Osteoblast (primary cell): ENCODE measurements around the gene TCERG1L. TPM values are rescaled to one million over a fixed set of nuclear protein-coding genes. Genes with fewer than 3 reads are reported as not detected.

Source experiments
- DNase-seq: peaks from one replicate; pipeline ENCODE4 v3.0.0; 2011; ENCODE audit warnings: low spot score, mixed read lengths; ENCODE audit not compliant: insufficient read length; ENCODE audit errors: missing footprints
- H2AFZ ChIP-seq: 2 replicates; pipeline ENCODE4 v1.6.0; 2011; ENCODE audit warnings: mild to moderate bottlenecking, low read length
- H3K27ac ChIP-seq: 2 replicates; pipeline ENCODE4 v1.5.1; 2011; ENCODE audit warnings: mild to moderate bottlenecking, low read depth, low read length, moderate library complexity
- H3K27me3 ChIP-seq: 2 replicates; pipeline ENCODE4 v1.6.0; 2012; ENCODE audit warnings: mild to moderate bottlenecking, control low read depth, inconsistent platforms, low read length, moderate library complexity; ENCODE audit not compliant: insufficient read depth
- H3K36me3 ChIP-seq: 2 replicates; pipeline ENCODE4 v1.5.1; 2011; ENCODE audit warnings: mild to moderate bottlenecking, low read length, control low read depth, moderate library complexity; ENCODE audit not compliant: insufficient read depth
- H3K4me1 ChIP-seq: 2 replicates; pipeline ENCODE4 v1.5.1; 2011; ENCODE audit warnings: mild to moderate bottlenecking, low read length, control low read depth, moderate library complexity; ENCODE audit not compliant: insufficient read depth
- H3K4me2 ChIP-seq: 2 replicates; pipeline ENCODE4 v1.6.0; 2011; ENCODE audit warnings: mild to moderate bottlenecking, low read length; ENCODE audit not compliant: insufficient read depth
- H3K4me3 ChIP-seq: fragments of 200-600 bp; sonication (generic); 3 replicates; pipeline ENCODE4 v1.5.1; 2012; ENCODE audit warnings: mild to moderate bottlenecking, low read length, inconsistent platforms; ENCODE audit not compliant: insufficient read depth
- H3K79me2 ChIP-seq: 2 replicates; pipeline ENCODE4 v1.6.0; 2012; ENCODE audit warnings: mild to moderate bottlenecking, low read length, control low read depth, inconsistent platforms; ENCODE audit not compliant: insufficient read depth
- H3K9me3 ChIP-seq: 2 replicates; pipeline ENCODE4 v1.5.1; 2011; ENCODE audit warnings: low read depth, low read length, control low read depth
- H4K20me1 ChIP-seq: 2 replicates; pipeline ENCODE4 v1.6.0; 2012; ENCODE audit warnings: mild to moderate bottlenecking, low read length, control low read depth; ENCODE audit not compliant: insufficient read depth
- CTCF ChIP-seq: IDR thresholded peaks from 2 replicates; pipeline ENCODE4 v1.5.1; 2011; ENCODE audit warnings: mild to moderate bottlenecking, low read depth, low read length, moderate library complexity; ENCODE audit errors: extremely low read depth
- total RNA-seq: library from RNA; depleted of rRNA; stranded (reverse); fragments of >200 nt; gene quantifications from 2 replicates; pipeline ENCODE4 v1.2.3, GENCODE V29; 2012

The TCERG1L gene
- total RNA-seq, 1 donor = under 0.01 TPM

- no peak overlapping the region for H3K4me2 ChIP-seq
- no peak overlapping the region for H3K4me3 ChIP-seq
- no peaks in the 10 kb centered on the region for H3K27me3 ChIP-seq
- H3K9me3 ChIP-seq = no peaks in the 10 kb centered on the region
- H4K20me1 ChIP-seq = no peaks in the 10 kb centered on the region
- no peak overlapping the region for H3K27ac ChIP-seq
- H3K4me1 ChIP-seq = no peaks in the 10 kb centered on the region
- no peaks in the 10 kb centered on the region for H3K36me3 ChIP-seq
- no peaks in the 10 kb centered on the region for H3K79me2 ChIP-seq
- peak; percentile 43 for DNase-seq
- H2AFZ ChIP-seq = no peak overlapping the region
- TF ChIP-seq CTCF = no peak
Measured at GRCh38 chr10:131084791-131085090, 226.8 kb downstream of the TCERG1L start.

- Histone ChIP-seq H4K20me1 (no peaks in the 10 kb centered on the region), H3K4me3 (no peak overlapping the region), H2AFZ (no peak overlapping the region), H3K4me1 (no peaks in the 10 kb centered on the region), H3K36me3 (no peaks in the 10 kb centered on the region), H3K4me2 (no peak overlapping the region), H3K27me3 (no peaks in the 10 kb centered on the region), H3K27ac (no peak overlapping the region), H3K9me3 (no peaks in the 10 kb centered on the region), H3K79me2 (no peaks in the 10 kb centered on the region)
- DNase-seq = peak; percentile 56
- TF ChIP-seq CTCF = no peak
Measured at GRCh38 chr10:131083915-131084790, 227.4 kb downstream of the TCERG1L start.

GRCh38 chr10:131082991-131083481, 228.5 kb downstream of the TCERG1L start:
- H3K27ac ChIP-seq = no peak overlapping the region
- H3K4me3 ChIP-seq = no peak overlapping the region
- TF ChIP-seq CTCF = no peak
- H3K4me1 ChIP-seq = no peaks in the 10 kb centered on the region
- H3K27me3 ChIP-seq = no peaks in the 10 kb centered on the region
- no peaks in the 10 kb centered on the region for H3K36me3 ChIP-seq
- no peaks in the 10 kb centered on the region for H3K9me3 ChIP-seq
- no peak for DNase-seq
- no peaks in the 10 kb centered on the region for H4K20me1 ChIP-seq
- H3K4me2 ChIP-seq = no peak overlapping the region
- no peaks in the 10 kb centered on the region for H3K79me2 ChIP-seq
- H2AFZ ChIP-seq = no peak overlapping the region

- Histone ChIP-seq H3K27me3 (no peaks in the 10 kb centered on the region), H3K9me3 (no peaks in the 10 kb centered on the region), H3K4me2 (no peak overlapping the region), H4K20me1 (no peaks in the 10 kb centered on the region), H3K79me2 (no peaks in the 10 kb centered on the region), H2AFZ (no peak overlapping the region), H3K27ac (no peak overlapping the region), H3K36me3 (no peaks in the 10 kb centered on the region), H3K4me1 (no peaks in the 10 kb centered on the region), H3K4me3 (no peak overlapping the region)
- TF ChIP-seq CTCF = no peak
- no peak for DNase-seq
Measured at GRCh38 chr10:131082201-131082850, 229.2 kb downstream of the TCERG1L start.
